Activated CD8-positive, alpha-beta T cell treated with anti-CD3 and anti-CD28 coated beads for 36 hours (primary cell): ENCODE measurements around the gene TMEM119. TPM values are rescaled to one million over a fixed set of nuclear protein-coding genes. Genes with fewer than 3 reads are reported as not detected.

Source experiments
- ATAC-seq: fragments of 200-7000 bp; cut with Tn5 transposase; one replicate; pipeline ENCODE4 v1.10.0; 2021; ENCODE audit warnings: mild to moderate bottlenecking, moderate library complexity
- CTCF ChIA-PET: fragments of 350-600 bp; sonication (Branson Sonifier 250); formaldehyde crosslinking; loops from one replicate; lab custom pipeline; 2021; ENCODE audit warnings: antibody characterized with exemption; lab: Charles Lee
- POLR2A ChIA-PET: fragments of 350-600 bp; sonication (Branson Sonifier 250); formaldehyde crosslinking; loops from one replicate; lab custom pipeline; 2021; ENCODE audit warnings: antibody characterized with exemption; lab: Charles Lee
- DNase-seq: peaks from one replicate; pipeline ENCODE4 v3.0.0-alpha.2; 2020
- H3K27ac Mint-ChIP-seq: one replicate; pipeline ENCODE4 v1.8.0; 2021; ENCODE audit warnings: mild to moderate bottlenecking, mixed read lengths
- H3K27me3 Mint-ChIP-seq: one replicate; pipeline ENCODE4 v1.8.0; 2021; ENCODE audit warnings: mixed read lengths
- H3K36me3 Mint-ChIP-seq: one replicate; pipeline ENCODE4 v1.8.0; 2021; ENCODE audit warnings: low read depth, mixed read lengths
- H3K4me1 Mint-ChIP-seq: one replicate; pipeline ENCODE4 v1.8.0; 2021; ENCODE audit warnings: low read depth, mixed read lengths
- H3K4me3 Mint-ChIP-seq: one replicate; pipeline ENCODE4 v1.8.0; 2021; ENCODE audit warnings: mild to moderate bottlenecking, moderate library complexity, mixed read lengths
- H3K9me3 Mint-ChIP-seq: one replicate; pipeline ENCODE4 v1.8.0; 2021; ENCODE audit warnings: mixed read lengths
- CTCF ChIP-seq: fragments of 200-600 bp; IDR thresholded peaks from one replicate; pipeline ENCODE4 v1.8.0; 2022; ENCODE audit warnings: antibody characterized with exemption, mild to moderate bottlenecking
- intact Hi-C: fragments of 100-400 bp; cut with micrococcal nuclease; formaldehyde crosslinking; loops from one replicate; pipeline ENCODE4 v1.10.0; 2022
- total RNA-seq, 2 experiments: library from RNA; stranded (reverse); gene quantifications; one replicate each; pipeline ENCODE4 v1.2.3, GENCODE V29; 2021

The TMEM119 gene
- total RNA-seq, 2 experiments from 2014 or later, result not detected

- POLR2A ChIA-PET, result interaction anchor here (0.8 kb wide), 1 partner anchor 28 kb away, joined by 3 read pairs; no protein-coding TSS in a partner anchor
- Mint-ChIP-seq H3K27me3 (no peaks in the 10 kb centered on the region), H3K9me3 (no peaks in the 10 kb centered on the region), H3K27ac (no peak overlapping the region), H3K4me3 (no peak overlapping the region), H3K36me3 (no peaks in the 10 kb centered on the region), H3K4me1 (no peaks in the 10 kb centered on the region)
- ATAC-seq (peak; percentile 39), DNase-seq (no peak)
- intact Hi-C loops, result no loop called here
- CTCF ChIA-PET, result interaction anchor here (0.7 kb wide), 1 partner anchor 26 kb away, joined by 3 read pairs; no protein-coding TSS in a partner anchor
- TF ChIP-seq CTCF, result no peak
Observed at GRCh38 chr12:108584456-108585065, 13.3 kb downstream of the TMEM119 start.

GRCh38 chr12:108583991-108584390 lies 13.9 kb downstream of the TMEM119 start:
- Mint-ChIP-seq H3K9me3 (peaks cover 1% of the 10 kb centered on the region), H3K36me3 (no peaks in the 10 kb centered on the region), H3K4me1 (peaks cover 1% of the 10 kb centered on the region), H3K27ac (no peak overlapping the region), H3K4me3 (no peak overlapping the region), H3K27me3 (no peaks in the 10 kb centered on the region)
- ATAC-seq (no peak), DNase-seq (no peak)
- CTCF ChIA-PET, result interaction anchor here (0.7 kb wide), 1 partner anchor 27 kb away, joined by 3 read pairs; no protein-coding TSS in a partner anchor
- no peak for TF ChIP-seq CTCF
- intact Hi-C loops, result no loop called here
- POLR2A ChIA-PET, result interaction anchor here (0.8 kb wide), 1 partner anchor 29 kb away, joined by 3 read pairs; no protein-coding TSS in a partner anchor

- intact Hi-C loops, result no loop called here
- Mint-ChIP-seq H3K9me3 (peaks cover 6% of the 10 kb centered on the region), H3K27ac (no peak overlapping the region), H3K27me3 (no peaks in the 10 kb centered on the region), H3K4me3 (no peak overlapping the region), H3K36me3 (no peaks in the 10 kb centered on the region), H3K4me1 (peaks cover 4% of the 10 kb centered on the region)
- ATAC-seq (no peak), DNase-seq (no peak)
- CTCF ChIA-PET, result interaction anchor here (1.0 kb wide), 1 partner anchor 11 kb away, joined by 3 read pairs; no protein-coding TSS in a partner anchor
- TF ChIP-seq CTCF, result no peak
- POLR2A ChIA-PET, result no interaction called here
Observed at GRCh38 chr12:108582978-108583770, 14.7 kb downstream of the TMEM119 start.

- H3K36me3 Mint-ChIP-seq, result no peaks in the 10 kb centered on the region
- ATAC-seq (no peak), DNase-seq (no peak)
- H3K27ac Mint-ChIP-seq, result no peak overlapping the region
- no peak for TF ChIP-seq CTCF
- no peak overlapping the region for H3K4me3 Mint-ChIP-seq
- intact Hi-C loops, result no loop called here
- peaks cover 4% of the 10 kb centered on the region for H3K4me1 Mint-ChIP-seq
- POLR2A ChIA-PET, result no interaction called here
- peaks cover 6% of the 10 kb centered on the region for H3K9me3 Mint-ChIP-seq
- CTCF ChIA-PET, result interaction anchor here (0.8 to 1.0 kb wide), 2 partner anchors 11 to 221 kb away, joined by 3 read pairs; no protein-coding TSS in a partner anchor
- H3K27me3 Mint-ChIP-seq, result no peaks in the 10 kb centered on the region
Observed at GRCh38 chr12:108582509-108582908, 15.4 kb downstream of the TMEM119 start.
